GM12872 (cell line): Measurements from ENCODE around the gene CSNK1G2.

Experiments used
- TF ChIP-seq, protein P1 (sequence below): IDR thresholded peaks from 3 replicates; pipeline ENCODE4 v1.5.1; 2011; ENCODE audit warnings: low read depth, mild to moderate bottlenecking, low read length, moderate library complexity; ENCODE audit not compliant: insufficient read depth

The CSNK1G2 gene

GRCh38 chr19:1987197-1988187 lies 46.5 kb downstream of the CSNK1G2 start:
- TF ChIP-seq, protein P1, sequence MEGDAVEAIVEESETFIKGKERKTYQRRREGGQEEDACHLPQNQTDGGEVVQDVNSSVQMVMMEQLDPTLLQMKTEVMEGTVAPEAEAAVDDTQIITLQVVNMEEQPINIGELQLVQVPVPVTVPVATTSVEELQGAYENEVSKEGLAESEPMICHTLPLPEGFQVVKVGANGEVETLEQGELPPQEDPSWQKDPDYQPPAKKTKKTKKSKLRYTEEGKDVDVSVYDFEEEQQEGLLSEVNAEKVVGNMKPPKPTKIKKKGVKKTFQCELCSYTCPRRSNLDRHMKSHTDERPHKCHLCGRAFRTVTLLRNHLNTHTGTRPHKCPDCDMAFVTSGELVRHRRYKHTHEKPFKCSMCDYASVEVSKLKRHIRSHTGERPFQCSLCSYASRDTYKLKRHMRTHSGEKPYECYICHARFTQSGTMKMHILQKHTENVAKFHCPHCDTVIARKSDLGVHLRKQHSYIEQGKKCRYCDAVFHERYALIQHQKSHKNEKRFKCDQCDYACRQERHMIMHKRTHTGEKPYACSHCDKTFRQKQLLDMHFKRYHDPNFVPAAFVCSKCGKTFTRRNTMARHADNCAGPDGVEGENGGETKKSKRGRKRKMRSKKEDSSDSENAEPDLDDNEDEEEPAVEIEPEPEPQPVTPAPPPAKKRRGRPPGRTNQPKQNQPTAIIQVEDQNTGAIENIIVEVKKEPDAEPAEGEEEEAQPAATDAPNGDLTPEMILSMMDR = no peak

- TF ChIP-seq, protein P1 = no peak
Measured at GRCh38 chr19:1989513-1990229, 48.7 kb downstream of the CSNK1G2 start.

DNA sequence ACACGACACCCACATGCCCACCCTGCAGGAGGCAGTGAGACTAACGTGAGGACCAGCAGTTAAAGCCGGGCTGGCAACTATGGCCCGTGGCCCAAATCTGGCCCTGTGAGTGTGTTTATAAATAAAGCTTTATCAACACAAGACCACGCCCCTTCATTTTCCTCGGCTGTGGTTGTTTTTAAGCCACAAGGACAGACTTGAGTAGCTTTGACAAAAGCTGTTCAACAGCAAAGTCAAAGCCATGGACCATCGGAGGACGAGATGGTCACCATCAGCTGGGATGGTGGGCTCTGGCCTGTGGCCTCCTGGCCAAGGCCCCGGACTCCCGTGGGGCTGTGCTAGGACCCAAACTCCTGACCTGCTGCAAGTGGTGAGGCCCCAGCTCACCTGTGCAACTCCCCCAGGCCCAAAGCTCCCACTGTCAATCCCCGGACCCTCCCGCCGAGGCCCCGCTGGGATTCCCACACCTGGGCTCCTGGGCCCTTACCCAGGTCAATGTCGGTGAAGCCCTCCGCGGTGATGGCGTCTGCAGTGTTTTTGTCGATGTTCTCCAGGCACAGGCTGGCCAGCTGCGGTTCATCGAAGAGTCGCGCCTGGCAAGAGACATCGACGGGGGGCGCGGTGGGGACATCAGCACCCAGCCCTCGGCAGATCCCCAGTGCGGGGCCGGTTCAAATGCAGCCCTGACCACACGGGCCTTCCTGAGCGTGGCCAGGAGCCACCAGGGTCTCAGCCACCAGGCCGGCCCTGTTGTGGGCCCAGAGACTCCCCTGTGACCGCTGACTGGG lies 49.5 kb downstream of the CSNK1G2 start:
- TF ChIP-seq, protein P1 = no peak

- TF ChIP-seq, protein P1 = no peak
Measured at GRCh38 chr19:1991018-1991913, 50.3 kb downstream of the CSNK1G2 start.

DNA sequence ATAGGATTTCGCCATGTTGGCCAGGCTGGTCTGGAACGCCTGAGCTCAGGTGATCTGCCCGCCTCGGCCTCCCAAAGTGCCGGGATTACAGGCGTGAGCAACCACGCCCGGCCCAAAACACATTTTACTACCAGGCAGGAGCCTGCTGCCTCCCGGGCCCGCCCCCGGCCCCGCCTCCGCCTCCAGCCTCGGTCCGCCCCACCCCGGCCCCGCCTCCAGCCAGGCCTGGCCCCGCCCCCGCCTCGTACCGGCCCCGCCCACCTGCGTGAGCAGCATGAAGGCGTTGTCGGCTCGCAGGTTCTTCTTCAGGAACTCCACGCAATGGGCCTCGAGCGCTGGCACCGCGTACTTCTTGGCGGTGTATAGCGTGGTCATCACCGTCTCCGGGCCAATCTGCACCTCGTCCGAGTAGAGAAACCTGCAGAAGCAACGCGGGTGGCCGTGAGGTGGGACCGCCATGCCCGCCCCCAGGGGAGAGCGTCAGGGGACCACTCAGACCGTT lies 51.8 kb downstream of the CSNK1G2 start:
- TF ChIP-seq, protein P1 = no peak

DNA sequence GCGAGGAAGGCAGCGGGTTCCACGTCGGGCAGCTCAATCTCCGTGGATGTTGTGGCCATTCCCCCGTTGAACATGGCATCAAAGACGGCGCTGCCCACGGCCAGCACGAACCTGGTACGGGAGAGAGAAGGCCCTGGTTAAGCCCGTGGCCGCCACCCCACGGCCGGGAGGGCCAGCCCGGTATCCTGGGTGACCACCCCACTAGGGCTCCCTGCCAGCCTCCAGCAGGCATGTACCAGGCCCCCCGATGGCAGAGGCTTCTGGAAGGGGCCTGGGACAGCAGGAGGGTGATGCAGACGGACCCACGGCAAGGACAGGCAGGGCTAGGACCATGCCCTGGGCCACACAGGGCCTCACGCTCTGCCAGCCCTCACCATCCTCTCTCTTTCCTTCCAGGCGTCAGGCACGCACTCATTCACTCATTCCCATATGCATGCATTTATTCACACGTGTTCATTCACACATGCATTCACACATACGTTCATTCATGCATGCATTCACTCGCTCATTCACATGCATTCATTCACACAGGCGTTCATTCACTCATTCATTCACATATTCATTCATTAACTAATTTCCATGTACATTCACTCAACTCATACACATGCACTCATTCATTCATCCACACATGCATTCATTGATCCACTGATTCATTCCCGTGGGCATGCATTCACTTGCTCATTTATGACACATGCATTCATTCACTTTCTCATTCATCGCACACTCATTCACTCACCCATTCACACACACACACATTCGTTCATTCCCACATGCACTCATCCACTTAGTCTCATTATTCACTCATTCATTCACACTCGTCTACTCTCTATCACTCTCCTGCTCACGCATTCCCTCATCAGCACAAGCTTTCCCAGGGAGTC lies 56.6 kb downstream of the CSNK1G2 start:
- TF ChIP-seq, protein P1 = no peak
